ENCODE data around the gene C4BPB. TPM values are rescaled to one million over a fixed set of nuclear protein-coding genes. Genes with fewer than 3 reads are reported as not detected.

The C4BPB gene
- total RNA-seq, 1 donor, result 0.84 TPM

DNA sequence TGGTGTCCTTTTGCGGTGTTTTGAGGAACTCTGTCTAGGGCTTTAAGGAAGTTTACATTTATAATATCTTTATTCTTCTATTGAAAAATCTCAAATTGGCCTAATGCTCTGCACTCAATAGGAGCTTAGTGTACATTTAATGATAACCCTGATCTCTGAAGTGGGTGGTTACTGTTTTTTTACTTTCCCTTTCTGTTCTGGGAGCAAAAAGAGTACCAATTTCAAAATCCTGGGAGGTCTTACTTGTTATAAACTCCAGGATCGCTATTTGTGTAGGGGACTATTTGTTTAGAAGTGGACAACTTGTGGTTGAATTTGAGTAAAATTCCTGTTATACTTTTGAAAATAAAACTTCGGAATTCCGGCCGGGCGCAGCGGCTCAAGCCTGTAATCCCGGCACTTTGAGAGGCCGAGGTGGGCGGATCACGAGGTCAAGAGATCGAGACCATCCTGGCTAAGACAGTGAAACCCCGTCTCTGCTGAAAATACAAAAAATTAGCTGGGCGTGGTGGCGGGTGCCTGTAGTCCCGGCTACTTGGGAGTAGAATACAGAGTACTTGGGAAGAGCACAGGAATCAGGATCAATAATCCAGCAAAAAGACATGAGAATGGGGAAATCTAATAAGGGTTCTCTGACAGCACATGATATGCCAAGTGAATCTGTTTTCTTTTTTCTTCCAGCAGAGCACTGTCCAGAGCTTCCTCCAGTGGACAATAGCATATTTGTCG is 1.1 kb downstream of the C4BPB start:
- Histone ChIP-seq H3K9me3 (ENCODE audit: low read depth, low read length) (no peaks in the 10 kb centered on the region), H3K27me3 (ENCODE audit: insufficient read depth, low read length) (no peaks in the 10 kb centered on the region), H3K4me3 (ENCODE audit: low read length) (no peak overlapping the region), H3K4me1 (ENCODE audit: insufficient read depth, low read length) (peaks cover 10% of the 10 kb centered on the region)

DNA sequence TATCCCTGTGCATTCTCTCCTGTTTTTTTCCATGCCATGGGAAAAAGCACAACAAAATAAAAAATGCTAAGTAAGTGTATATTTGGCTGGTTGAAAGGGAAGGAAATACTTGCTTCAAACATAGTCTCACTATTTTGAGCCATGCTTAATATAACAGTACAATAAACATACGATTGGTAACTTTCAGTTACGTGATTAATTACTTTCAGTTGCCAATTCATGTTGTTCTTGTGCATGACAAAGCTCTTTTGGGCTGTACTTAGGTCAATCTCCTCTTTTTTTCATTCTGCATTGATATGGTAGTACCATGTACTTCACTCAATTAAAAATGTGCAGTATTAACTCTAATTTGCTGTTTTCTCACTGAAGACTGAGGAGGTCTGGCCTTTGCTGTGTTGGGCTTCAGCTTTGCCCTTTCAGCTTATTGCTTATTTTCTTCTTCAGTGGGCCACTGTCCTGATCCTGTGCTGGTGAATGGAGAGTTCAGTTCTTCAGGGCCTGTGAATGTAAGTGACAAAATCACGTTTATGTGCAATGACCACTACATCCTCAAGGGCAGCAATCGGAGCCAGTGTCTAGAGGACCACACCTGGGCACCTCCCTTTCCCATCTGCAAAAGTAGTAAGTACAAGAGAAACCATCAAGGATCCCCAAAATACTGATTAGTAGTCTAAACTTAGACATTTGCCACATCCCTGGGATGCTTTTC is 2.7 kb downstream of the C4BPB start:
- H3K4me1 ChIP-seq (ENCODE audit: insufficient read depth, low read length), result peaks cover 8% of the 10 kb centered on the region
- no peaks in the 10 kb centered on the region for H3K9me3 ChIP-seq (ENCODE audit: low read depth, low read length)
- H3K27me3 ChIP-seq (ENCODE audit: insufficient read depth, low read length), result no peaks in the 10 kb centered on the region
- no peak overlapping the region for H3K4me3 ChIP-seq (ENCODE audit: low read length)

DNA sequence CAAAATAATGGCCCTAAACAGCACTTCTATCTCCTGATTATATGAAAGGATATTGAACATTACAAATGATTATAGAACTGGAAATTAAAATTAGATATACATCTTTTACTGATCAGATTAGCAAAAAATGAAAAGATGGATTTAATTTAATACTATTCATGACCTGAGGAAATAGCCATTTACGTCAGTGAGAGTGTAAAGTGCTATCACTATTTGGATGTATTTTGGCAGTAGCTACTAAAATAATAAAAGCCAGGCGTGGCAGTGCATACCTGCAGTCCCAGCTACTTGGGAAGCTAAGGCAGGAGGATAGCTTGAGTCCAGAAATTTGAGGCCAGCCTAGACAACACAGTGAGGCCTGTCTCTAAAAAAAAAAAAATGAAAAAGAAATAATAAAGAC is 5.3 kb downstream of the C4BPB start:
- Histone ChIP-seq H3K4me3 (ENCODE audit: low read length) (no peak overlapping the region), H3K27me3 (ENCODE audit: insufficient read depth, low read length) (no peaks in the 10 kb centered on the region), H3K4me1 (ENCODE audit: insufficient read depth, low read length) (peaks cover 5% of the 10 kb centered on the region), H3K9me3 (ENCODE audit: low read depth, low read length) (no peaks in the 10 kb centered on the region)

DNA sequence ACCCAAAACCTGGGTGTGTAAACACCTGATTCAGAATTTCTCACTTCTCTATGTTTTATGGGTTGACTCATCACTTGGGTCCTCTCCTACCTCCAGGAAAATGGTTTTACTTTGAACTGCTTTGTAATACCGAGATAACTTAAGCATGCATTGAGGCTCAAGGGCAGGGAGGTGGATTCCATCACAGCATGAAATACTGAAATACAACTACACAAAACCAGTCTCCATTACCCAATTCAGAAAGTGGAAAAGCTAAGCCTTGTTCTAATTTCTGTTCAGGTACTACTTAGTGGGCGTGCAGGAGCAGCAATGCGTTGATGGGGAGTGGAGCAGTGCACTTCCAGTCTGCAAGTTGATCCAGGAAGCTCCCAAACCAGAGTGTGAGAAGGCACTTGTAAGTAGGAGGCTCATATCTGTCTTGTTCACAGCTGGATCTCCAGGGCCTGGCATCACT is 9.2 kb downstream of the C4BPB start:
- Histone ChIP-seq H3K4me3 (ENCODE audit: low read length) (no peak overlapping the region), H3K4me1 (ENCODE audit: insufficient read depth, low read length) (no peaks in the 10 kb centered on the region)

DNA sequence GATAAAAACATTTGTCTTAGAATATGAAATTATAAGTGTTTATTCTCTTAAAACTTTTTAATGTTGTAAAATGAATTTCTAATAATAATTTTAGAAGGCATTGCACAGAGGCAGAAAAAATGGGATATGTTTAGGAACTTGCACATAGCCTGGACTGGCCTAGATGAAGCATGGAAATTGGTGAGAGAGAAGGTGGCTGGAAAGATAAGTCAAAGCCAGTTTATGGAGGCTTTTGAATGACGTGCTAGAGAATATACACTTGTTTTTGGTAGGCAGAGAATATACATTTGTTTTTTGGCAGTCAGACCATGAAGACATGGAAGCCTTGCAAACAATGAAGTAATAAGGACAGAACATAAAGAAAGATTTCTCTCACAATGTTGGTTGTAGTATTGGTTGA is 13.1 kb downstream of the C4BPB start:
- Histone ChIP-seq H3K4me1 (ENCODE audit: insufficient read depth, low read length) (peaks cover 11% of the 10 kb centered on the region), H3K9me3 (ENCODE audit: low read depth, low read length) (no peaks in the 10 kb centered on the region), H3K4me3 (ENCODE audit: low read length) (no peak overlapping the region), H3K27me3 (ENCODE audit: insufficient read depth, low read length) (no peaks in the 10 kb centered on the region)

More for the DNA sequence above, 9.2 kb downstream of the C4BPB start:
- Histone ChIP-seq H3K9me3 (ENCODE audit: low read depth, low read length) (no peaks in the 10 kb centered on the region), H3K27me3 (ENCODE audit: insufficient read depth, low read length) (no peaks in the 10 kb centered on the region)

DNA sequence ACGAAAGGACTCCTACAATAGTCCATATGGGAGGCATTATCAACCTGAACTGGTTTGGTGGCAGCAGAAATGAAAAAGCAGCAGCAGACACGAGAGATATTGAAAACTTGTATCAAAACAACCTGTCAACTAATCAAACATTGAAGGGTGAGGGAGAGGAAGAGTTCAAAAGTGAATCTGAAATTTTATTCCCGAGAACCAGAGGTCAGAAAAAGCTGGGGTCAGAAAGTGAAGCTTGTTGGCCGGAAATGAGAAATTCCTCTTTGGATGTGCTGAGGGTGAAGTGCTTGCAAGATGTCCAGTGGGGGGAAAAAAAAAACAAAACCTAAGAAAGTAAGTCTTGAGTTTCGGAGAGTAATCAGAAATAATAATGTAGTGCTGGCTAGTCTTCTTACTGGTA is 13.5 kb downstream of the C4BPB start:
- Histone ChIP-seq H3K4me3 (ENCODE audit: low read length) (no peak overlapping the region), H3K27me3 (ENCODE audit: insufficient read depth, low read length) (no peaks in the 10 kb centered on the region), H3K9me3 (ENCODE audit: low read depth, low read length) (no peaks in the 10 kb centered on the region), H3K4me1 (ENCODE audit: insufficient read depth, low read length) (peaks cover 11% of the 10 kb centered on the region)

DNA sequence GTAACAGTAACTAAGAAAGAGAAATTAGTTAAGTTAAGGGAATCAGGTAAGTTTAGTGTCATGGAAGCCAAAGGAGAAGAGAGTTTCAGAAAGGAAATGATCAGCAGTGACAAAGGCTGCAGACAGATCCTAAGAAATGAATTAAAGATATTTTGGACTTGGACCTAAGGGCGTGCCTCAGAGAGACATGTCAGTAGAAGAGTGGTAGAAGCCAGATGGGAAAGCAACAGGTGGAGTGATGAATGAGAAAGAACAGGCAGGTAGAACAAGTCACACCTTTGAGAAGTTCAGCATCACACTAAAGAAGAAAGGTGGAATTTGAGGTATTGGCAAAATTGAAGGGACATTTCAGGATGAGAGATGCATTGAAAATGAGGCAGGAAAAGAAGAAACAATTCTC is 14.0 kb downstream of the C4BPB start:
- Histone ChIP-seq H3K27me3 (ENCODE audit: insufficient read depth, low read length) (no peaks in the 10 kb centered on the region), H3K4me1 (ENCODE audit: insufficient read depth, low read length) (peaks cover 11% of the 10 kb centered on the region), H3K9me3 (ENCODE audit: low read depth, low read length) (no peaks in the 10 kb centered on the region), H3K4me3 (ENCODE audit: low read length) (no peak overlapping the region)

DNA sequence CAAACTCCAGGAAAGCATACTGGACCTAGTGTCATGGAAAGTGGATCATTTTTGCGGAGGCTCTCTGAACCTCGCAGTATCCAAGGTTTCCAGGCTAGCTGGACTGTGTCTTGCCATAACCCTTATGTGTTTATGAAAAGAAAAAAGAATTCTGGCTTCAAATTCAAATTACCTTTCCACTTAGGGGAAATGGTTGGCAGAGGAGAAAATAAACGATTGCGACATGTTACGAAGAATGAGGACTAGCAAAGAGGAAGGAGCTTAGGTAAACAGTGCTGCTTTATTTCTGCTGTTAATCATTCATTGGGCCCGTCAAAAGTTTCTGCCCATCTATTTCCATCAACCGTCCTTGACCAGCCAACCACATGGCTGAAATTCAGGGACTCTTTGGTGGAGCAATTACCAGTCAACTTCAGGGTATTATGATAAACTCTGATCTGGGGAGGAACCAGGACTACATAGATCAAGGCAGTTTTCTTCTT is 15.3 kb downstream of the C4BPB start, which contains the start of gene C4BPA:
TSS of gene C4BPA (plus strand) at position 342 of the 482 bp plus-strand sequence. CDS start 8,793 bp downstream, outside the sequence.
- Histone ChIP-seq H3K4me3 (ENCODE audit: low read length) (no peak within 1 kb of the TSS), H3K9me3 (ENCODE audit: low read depth, low read length) (no peaks in the 10 kb centered on the region), H3K4me1 (ENCODE audit: insufficient read depth, low read length) (peaks cover 11% of the 10 kb centered on the region), H3K27me3 (ENCODE audit: insufficient read depth, low read length) (no peaks in the 10 kb centered on the region)

DNA sequence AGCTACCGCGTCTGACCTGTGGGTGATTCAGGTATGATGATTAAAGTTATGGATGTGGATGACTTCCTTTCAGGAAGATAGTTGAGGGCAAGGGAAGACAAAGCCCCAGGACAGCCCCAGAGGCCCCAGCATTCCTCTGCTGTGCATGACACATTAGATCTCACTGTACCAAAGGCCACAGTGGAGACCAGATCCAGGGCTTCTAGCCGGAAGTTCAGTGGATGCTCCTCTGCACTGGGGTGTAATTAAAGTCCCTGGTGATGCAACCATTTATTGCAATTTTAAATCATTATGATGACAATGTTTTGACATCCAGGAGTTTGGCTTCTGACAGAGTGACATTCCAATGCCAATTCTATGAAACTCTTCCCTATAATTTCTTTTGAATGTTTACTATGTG is 20.3 kb downstream of the C4BPB start:
- Histone ChIP-seq H3K4me1 (ENCODE audit: insufficient read depth, low read length) (peaks cover 4% of the 10 kb centered on the region), H3K4me3 (ENCODE audit: low read length) (no peak overlapping the region), H3K27me3 (ENCODE audit: insufficient read depth, low read length) (no peaks in the 10 kb centered on the region), H3K9me3 (ENCODE audit: low read depth, low read length) (no peaks in the 10 kb centered on the region)

DNA sequence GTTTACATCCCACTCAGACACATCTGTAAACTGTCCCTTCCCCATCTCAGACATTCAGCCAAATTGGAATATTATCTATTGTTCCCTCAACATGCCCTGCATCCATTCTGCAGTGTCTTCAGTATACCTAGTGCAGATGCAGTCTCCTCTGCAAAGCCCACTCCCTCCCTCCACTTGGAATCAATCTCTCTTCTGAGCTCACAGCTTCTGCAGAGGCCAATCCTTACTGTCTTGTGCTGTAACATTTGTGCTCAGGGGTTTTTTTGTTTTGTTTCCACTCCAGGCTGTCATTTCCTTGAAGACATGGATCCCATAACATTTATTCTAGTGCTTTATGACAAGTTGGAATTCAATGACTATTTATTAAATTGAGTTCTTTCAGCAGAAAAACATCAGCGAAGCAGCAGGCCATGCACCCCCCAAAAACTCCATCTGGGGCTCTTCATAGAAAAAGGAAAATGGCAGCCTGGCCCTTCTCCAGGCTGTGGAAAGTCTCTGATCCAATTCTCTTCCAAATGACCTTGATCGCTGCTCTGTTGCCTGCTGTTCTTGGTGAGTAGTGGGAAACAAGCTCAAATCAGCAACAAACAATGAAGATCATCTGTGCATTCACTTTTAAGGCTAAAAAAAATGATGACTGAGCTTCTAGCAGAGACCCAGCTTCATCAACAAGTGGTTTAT is 24.1 kb downstream of the C4BPB start:
- Histone ChIP-seq H3K4me3 (ENCODE audit: low read length) (no peak overlapping the region), H3K27me3 (ENCODE audit: insufficient read depth, low read length) (no peaks in the 10 kb centered on the region), H3K9me3 (ENCODE audit: low read depth, low read length) (no peaks in the 10 kb centered on the region), H3K4me1 (ENCODE audit: insufficient read depth, low read length) (no peaks in the 10 kb centered on the region)

DNA sequence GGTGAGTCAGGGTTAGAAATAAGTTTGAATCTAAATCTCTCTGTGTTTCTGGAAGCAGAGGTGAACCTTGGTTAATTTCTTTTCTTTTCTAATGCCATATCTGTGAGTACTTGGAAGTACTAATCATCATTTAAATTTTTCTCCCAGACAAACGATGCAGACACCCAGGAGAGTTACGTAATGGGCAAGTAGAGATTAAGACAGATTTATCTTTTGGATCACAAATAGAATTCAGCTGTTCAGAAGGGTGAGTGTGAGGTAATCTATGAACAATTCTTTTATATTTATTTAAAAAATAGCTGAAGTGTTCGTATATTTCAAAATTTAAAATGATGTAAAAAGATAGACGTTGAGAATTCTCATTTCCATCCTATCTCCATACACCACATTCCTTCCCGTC is 26.6 kb downstream of the C4BPB start:
- Histone ChIP-seq H3K9me3 (ENCODE audit: low read depth, low read length) (no peaks in the 10 kb centered on the region), H3K4me3 (ENCODE audit: low read length) (no peak overlapping the region), H3K4me1 (ENCODE audit: insufficient read depth, low read length) (no peaks in the 10 kb centered on the region), H3K27me3 (ENCODE audit: insufficient read depth, low read length) (no peaks in the 10 kb centered on the region)

DNA sequence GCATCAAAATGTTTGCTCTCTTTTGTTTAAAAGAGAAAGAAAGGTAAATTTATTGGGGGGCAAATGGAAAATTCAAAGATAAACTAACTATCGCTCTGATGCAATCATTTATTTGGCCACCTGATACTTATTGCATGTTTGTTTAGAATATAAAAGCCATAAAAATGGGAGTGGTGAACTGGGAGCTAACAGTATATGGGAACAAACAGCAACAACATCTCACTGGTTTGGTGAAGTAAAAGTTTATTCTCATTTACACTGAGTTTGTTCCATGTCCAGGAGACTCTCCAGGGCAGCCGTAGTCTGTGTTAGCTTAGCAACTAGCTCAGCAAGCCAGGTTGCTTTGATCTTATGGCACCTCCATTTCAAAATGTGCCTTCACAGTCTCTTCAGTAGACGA is 35.7 kb downstream of the C4BPB start:
- H3K27me3 ChIP-seq (ENCODE audit: insufficient read depth, low read length), result peaks cover 3% of the 10 kb centered on the region
- H3K4me3 ChIP-seq (ENCODE audit: low read length), result no peak overlapping the region
- peaks cover 22% of the 10 kb centered on the region for H3K9me3 ChIP-seq (ENCODE audit: low read depth, low read length)
- no peaks in the 10 kb centered on the region for H3K4me1 ChIP-seq (ENCODE audit: insufficient read depth, low read length)

DNA sequence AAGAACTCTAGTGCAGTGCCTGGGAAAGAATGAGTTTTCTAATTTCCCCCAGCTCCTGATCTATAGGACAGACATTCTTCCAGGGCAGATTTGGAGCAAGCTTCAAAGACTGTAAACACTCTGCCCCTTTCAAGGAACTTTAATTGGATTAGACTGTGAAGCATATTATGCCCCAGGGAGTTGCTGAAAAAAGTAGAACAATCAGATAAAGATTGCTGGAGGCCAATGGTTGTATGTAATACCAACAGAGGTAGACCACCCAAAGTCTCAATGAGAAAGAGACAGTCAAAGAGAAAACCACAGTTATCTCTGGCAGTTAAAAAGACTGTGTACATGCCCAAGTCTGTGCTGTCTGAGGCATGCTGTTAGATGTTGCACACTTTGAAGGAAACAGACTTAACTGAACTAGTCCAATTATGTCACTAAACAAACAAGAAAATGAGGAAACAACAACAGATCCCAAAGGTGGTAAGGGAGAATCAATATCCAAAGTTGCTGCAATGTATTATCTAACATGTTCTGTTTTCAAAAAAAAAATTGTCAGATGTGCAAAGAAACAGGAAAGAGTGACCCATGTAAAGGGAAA is 39.8 kb downstream of the C4BPB start:
- Histone ChIP-seq H3K9me3 (ENCODE audit: low read depth, low read length) (peaks cover 37% of the 10 kb centered on the region), H3K27me3 (ENCODE audit: insufficient read depth, low read length) (no peaks in the 10 kb centered on the region), H3K4me3 (ENCODE audit: low read length) (no peak overlapping the region), H3K4me1 (ENCODE audit: insufficient read depth, low read length) (no peaks in the 10 kb centered on the region)

DNA sequence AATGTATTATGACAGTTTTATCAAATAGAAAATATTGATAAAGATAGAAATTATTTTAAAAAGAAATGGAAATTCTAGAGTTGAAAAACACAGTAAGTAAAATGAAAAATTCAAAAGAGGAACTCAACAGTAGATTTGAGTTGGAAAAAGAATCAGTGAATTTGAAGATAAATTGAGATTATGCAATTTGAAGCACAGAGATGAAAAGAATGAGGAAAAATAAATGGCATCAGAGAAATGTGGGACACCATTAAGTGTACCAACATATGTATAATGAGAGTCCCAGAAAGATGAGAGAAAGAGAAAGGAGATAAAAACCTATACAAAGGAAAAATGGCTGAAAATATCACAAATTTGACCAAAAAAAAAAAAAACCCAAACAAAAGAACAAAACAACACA is 40.4 kb downstream of the C4BPB start:
- peaks cover 3% of the 10 kb centered on the region for H3K4me1 ChIP-seq (ENCODE audit: insufficient read depth, low read length)
- no peak overlapping the region for H3K4me3 ChIP-seq (ENCODE audit: low read length)
- H3K27me3 ChIP-seq (ENCODE audit: insufficient read depth, low read length), result no peaks in the 10 kb centered on the region
- peaks cover 37% of the 10 kb centered on the region for H3K9me3 ChIP-seq (ENCODE audit: low read depth, low read length)
